Trophoblast cell (in vitro differentiated cells and primary cell): Measurements from ENCODE around the gene SCFD2.

Experiments used
- DNase-seq, 2 donors: peaks; one replicate each; pipeline ENCODE4 v3.0.0-alpha.2; 2016
- H2AFZ ChIP-seq: 2 replicates; pipeline ENCODE4 v1.6.1; 2013; ENCODE audit warnings: low read length, moderate library complexity, mild to moderate bottlenecking; ENCODE audit not compliant: insufficient read depth, poor library complexity
- H2AK5ac ChIP-seq: 2 replicates; pipeline ENCODE4 v1.6.1; 2013; ENCODE audit warnings: mild to moderate bottlenecking, low read length
- H2BK120ac ChIP-seq: 2 replicates; pipeline ENCODE4 v1.6.1; 2013; ENCODE audit warnings: low read length, mild to moderate bottlenecking, moderate library complexity; ENCODE audit not compliant: insufficient read depth, poor library complexity
- H2BK12ac ChIP-seq: 2 replicates; pipeline ENCODE4 v1.6.1; 2013; ENCODE audit warnings: mild to moderate bottlenecking, low read length, moderate library complexity
- H2BK5ac ChIP-seq: 2 replicates; pipeline ENCODE4 v1.6.1; 2013; ENCODE audit warnings: low read length, low read depth, moderate library complexity, mild to moderate bottlenecking; ENCODE audit not compliant: poor library complexity
- H3K14ac ChIP-seq: 2 replicates; pipeline ENCODE4 v1.6.1; 2013; ENCODE audit warnings: mild to moderate bottlenecking, low read length
- H3K18ac ChIP-seq: 2 replicates; pipeline ENCODE4 v1.6.1; 2013; ENCODE audit warnings: mild to moderate bottlenecking, low read length
- H3K23ac ChIP-seq: 2 replicates; pipeline ENCODE4 v1.6.1; 2013; ENCODE audit warnings: low read length
- H3K27ac ChIP-seq: 2 replicates; pipeline ENCODE4 v1.5.1; 2013; ENCODE audit warnings: low read depth, mild to moderate bottlenecking, inconsistent platforms, low read length, moderate library complexity
- H3K27me3 ChIP-seq: 2 replicates; pipeline ENCODE4 v1.6.1; 2013; ENCODE audit warnings: inconsistent platforms, mild to moderate bottlenecking, low read length, moderate library complexity; ENCODE audit not compliant: insufficient read depth
- H3K36me3 ChIP-seq, 2 experiments: 1 replicate in 1 of 2; 2 replicates in 1 of 2; pipeline ENCODE4 v1.6.1; 2013; ENCODE audit warnings: low read length in 2 of 2, mild to moderate bottlenecking in 2 of 2, moderate library complexity in 1 of 2; ENCODE audit not compliant: insufficient read depth in 2 of 2, control insufficient read depth in 1 of 2
- H3K4ac ChIP-seq: 2 replicates; pipeline ENCODE4 v1.6.1; 2013; ENCODE audit warnings: low read depth, mild to moderate bottlenecking, low read length, moderate library complexity
- H3K4me1 ChIP-seq, 2 experiments: 1 replicate in 1 of 2; 2 replicates in 1 of 2; pipeline ENCODE4 v1.6.1; 2013; ENCODE audit warnings: low read length in 2 of 2, mild to moderate bottlenecking in 2 of 2, moderate library complexity in 1 of 2; ENCODE audit not compliant: insufficient read depth in 2 of 2, control insufficient read depth in 1 of 2
- H3K4me2 ChIP-seq: 2 replicates; pipeline ENCODE4 v1.6.1; 2013; ENCODE audit warnings: inconsistent platforms, mild to moderate bottlenecking, low read length, moderate library complexity
- H3K4me3 ChIP-seq: 2 replicates; pipeline ENCODE4 v1.5.1; 2013; ENCODE audit warnings: mild to moderate bottlenecking, low read depth, low read length, inconsistent platforms
- H3K79me1 ChIP-seq: one replicate; pipeline ENCODE4 v1.6.1; 2013; ENCODE audit warnings: low read length
- H3K79me2 ChIP-seq: 2 replicates; pipeline ENCODE4 v1.6.1; 2013; ENCODE audit warnings: low read length, mild to moderate bottlenecking; ENCODE audit not compliant: control insufficient read depth, insufficient read depth, poor library complexity
- H3K9ac ChIP-seq: 2 replicates; pipeline ENCODE4 v1.6.1; 2013; ENCODE audit warnings: mild to moderate bottlenecking, low read length
- H3K9me3 ChIP-seq: 2 replicates; pipeline ENCODE4 v1.6.1; 2013; ENCODE audit warnings: low read depth, mild to moderate bottlenecking, control low read depth, inconsistent platforms, low read length; ENCODE audit not compliant: insufficient read depth
- H4K12ac ChIP-seq: 2 replicates; pipeline ENCODE4 v1.6.1; 2013; ENCODE audit warnings: low read depth, mild to moderate bottlenecking, low read length, moderate library complexity
- H4K8ac ChIP-seq: 2 replicates; pipeline ENCODE4 v1.6.1; 2013; ENCODE audit warnings: low read depth, mild to moderate bottlenecking, low read length, moderate library complexity
- H4K91ac ChIP-seq: one replicate; pipeline ENCODE4 v1.6.1; 2013; ENCODE audit warnings: low read depth, mild to moderate bottlenecking, low read length, moderate library complexity
- WGBS: extraction: QIAGEN DNeasy Blood & Tissue Kit; methylation state at CpG from one replicate; pipeline ENCODE4 v1.1.7; 2013; ENCODE audit warnings: missing lambda C conversion rate; ENCODE audit not compliant: insufficient read length, insufficient coverage; ENCODE audit errors: extremely low coverage; 5-methylcytosine and 5-hydroxymethylcytosine counted together

The SCFD2 gene

DNA sequence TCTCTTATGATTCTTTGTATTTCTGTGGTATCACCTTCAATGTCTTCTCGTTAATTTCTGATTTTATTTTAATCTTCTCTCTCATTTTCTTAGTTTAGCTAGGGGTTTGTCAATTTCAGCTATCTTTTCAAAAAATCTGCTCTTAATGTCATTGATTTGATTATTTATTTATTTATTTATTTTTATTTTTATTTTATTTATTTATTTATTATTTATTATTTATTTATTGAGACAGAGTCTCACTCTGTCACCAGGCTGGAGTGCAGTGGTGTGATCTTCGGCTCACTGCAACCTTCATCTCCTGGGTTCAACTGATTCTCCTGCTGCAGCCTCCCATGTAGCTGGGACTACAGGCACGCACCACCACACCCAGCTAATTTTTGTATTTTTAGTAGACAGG lies 194.1 kb downstream of the SCFD2 start:
- Histone ChIP-seq H2BK12ac (no peak overlapping the region), H3K9me3 (no peaks in the 10 kb centered on the region), H2AFZ (no peak overlapping the region), H2BK5ac (no peak overlapping the region), H2BK120ac (no peak overlapping the region), H3K27me3 (no peaks in the 10 kb centered on the region), H3K4ac (no peak overlapping the region), H3K18ac (no peak overlapping the region), H2AK5ac (no peak overlapping the region), H3K79me2 (no peaks in the 10 kb centered on the region), H3K4me2 (no peak overlapping the region), H3K23ac (no peak overlapping the region), H3K4me1 (no peaks in the 10 kb centered on the region), H4K8ac (no peak overlapping the region), H4K12ac (no peak overlapping the region), H4K91ac (no peak overlapping the region), H3K9ac (no peak overlapping the region), H3K14ac (no peak overlapping the region), H3K36me3 (no peaks in the 10 kb centered on the region), H3K27ac (no peak overlapping the region), H3K79me1 (no peaks in the 10 kb centered on the region), H3K4me3 (no peak overlapping the region)
- DNase-seq, result no peak
- WGBS, result no CpG with 5 or more reads among the region's 3 CpGs

DNA sequence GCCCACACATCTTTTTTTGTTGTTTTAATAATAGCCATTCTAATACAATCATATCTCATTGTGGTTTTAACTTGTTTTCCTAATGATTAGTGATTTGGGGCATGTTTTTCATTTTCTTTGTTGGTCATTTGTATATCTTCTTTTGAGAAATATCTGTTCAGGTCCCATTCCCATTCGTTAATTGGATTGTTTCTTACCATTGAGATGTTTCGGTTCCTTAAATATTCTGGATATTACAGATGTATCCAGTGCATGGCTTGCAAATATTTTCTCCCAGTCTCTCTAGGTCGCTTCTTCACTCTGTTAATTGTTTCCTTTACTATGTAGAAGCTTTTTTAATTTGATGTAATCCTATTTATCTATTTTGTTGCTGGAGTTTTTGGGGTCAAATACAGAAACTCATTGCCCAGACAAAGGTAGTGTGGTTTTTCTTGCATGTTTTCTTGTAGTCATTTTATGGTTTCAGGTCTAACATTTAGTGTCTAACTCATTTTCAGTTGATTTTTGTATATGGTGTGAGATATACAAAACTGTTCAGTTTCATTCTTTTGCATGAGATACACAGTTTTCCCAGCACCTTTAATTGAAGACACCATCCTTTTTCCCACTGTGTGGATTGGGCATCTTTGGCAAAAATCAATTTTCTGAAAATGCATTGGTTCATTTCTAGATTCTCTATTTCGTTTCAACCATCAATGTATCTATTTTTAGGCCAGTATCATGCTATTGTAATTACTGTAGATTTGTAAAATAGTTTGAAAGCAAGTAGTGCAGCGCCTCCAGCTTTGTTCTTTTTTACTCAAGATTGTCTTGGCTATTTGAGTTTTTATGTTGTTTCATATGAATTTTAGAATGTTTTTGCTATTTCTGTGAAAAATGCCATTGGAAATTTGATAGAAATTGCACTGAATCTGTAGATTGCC lies 195.9 kb downstream of the SCFD2 start:
- H3K27me3 ChIP-seq, result no peaks in the 10 kb centered on the region
- H2BK5ac ChIP-seq, result no peak overlapping the region
- DNase-seq, result no peak
- no peak overlapping the region for H2BK120ac ChIP-seq
- H4K12ac ChIP-seq, result no peak overlapping the region
- no peak overlapping the region for H4K91ac ChIP-seq
- H2BK12ac ChIP-seq, result no peak overlapping the region
- H3K79me1 ChIP-seq, result no peaks in the 10 kb centered on the region
- no peaks in the 10 kb centered on the region for H3K79me2 ChIP-seq
- no peak overlapping the region for H3K23ac ChIP-seq
- no peak overlapping the region for H2AK5ac ChIP-seq
- no peak overlapping the region for H4K8ac ChIP-seq
- no peak overlapping the region for H3K27ac ChIP-seq
- no peaks in the 10 kb centered on the region for H3K9me3 ChIP-seq
- H3K36me3 ChIP-seq, result no peaks in the 10 kb centered on the region
- no peaks in the 10 kb centered on the region for H3K4me1 ChIP-seq
- H2AFZ ChIP-seq, result no peak overlapping the region
- no peak overlapping the region for H3K4me3 ChIP-seq
- no peak overlapping the region for H3K14ac ChIP-seq
- H3K18ac ChIP-seq, result no peak overlapping the region
- H3K4me2 ChIP-seq, result no peak overlapping the region
- H3K9ac ChIP-seq, result no peak overlapping the region
- no peak overlapping the region for H3K4ac ChIP-seq
- no CpG with 5 or more reads among the region's 5 CpGs for WGBS

DNA sequence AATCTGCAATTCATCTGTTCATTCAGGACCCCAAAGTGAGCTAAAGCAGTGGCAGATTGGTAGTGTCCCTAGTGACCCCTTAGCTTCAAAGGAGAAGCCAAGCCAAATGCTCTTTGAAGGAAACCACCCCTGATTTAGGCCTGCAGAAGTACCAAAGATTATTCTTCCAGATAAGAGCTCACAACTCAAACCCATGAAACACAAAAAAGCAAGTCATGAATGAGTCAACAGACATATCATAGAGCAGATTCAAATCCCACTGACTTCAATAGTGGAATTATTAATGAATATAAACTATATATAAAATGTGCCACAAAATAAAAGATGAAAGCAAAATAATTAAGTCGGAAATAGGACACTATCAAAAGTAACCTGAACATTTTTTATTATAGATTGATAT lies 197.6 kb downstream of the SCFD2 start:
- Histone ChIP-seq H3K18ac (no peak overlapping the region), H2AK5ac (no peak overlapping the region), H3K14ac (no peak overlapping the region), H4K91ac (no peak overlapping the region), H3K4me1 (peaks cover 0 to 4% of the 10 kb centered on the region in 2 experiments), H2BK120ac (no peak overlapping the region), H2AFZ (no peak overlapping the region), H2BK5ac (no peak overlapping the region), H3K79me1 (no peaks in the 10 kb centered on the region), H4K12ac (no peak overlapping the region), H3K23ac (no peak overlapping the region), H3K9me3 (no peaks in the 10 kb centered on the region), H3K36me3 (no peaks in the 10 kb centered on the region), H4K8ac (no peak overlapping the region), H3K27me3 (no peaks in the 10 kb centered on the region), H3K4me2 (no peak overlapping the region), H3K27ac (no peak overlapping the region), H2BK12ac (no peak overlapping the region), H3K4ac (no peak overlapping the region), H3K4me3 (no peak overlapping the region), H3K79me2 (no peaks in the 10 kb centered on the region), H3K9ac (no peak overlapping the region)
- DNase-seq, result no peak
- WGBS, result no CpG with 5 or more reads among the region's 1 CpG

DNA sequence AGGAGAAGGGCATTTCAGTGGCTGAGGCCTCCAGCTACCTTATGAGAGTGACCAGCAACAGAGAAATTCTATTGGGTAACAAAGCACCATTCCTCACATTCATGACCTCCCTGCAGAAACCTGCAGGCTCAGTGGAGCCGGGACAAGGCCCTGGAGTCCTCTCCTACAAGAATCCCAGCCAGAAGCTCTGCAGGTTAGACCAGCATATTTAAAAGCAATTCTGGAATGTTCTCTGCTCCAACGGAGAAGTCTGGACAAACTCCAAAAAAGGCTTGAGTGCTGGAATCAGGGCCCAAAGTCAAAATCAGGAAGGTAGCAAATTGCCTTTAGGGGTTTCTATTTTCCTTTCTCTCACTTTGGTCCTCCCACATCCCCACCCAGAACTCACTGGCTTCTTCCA lies 202.9 kb downstream of the SCFD2 start:
- Histone ChIP-seq H3K79me2 (no peaks in the 10 kb centered on the region), H3K36me3 (no peaks in the 10 kb centered on the region), H3K9me3 (no peaks in the 10 kb centered on the region), H2BK120ac (no peak overlapping the region), H3K14ac (no peak overlapping the region), H3K27ac (no peak overlapping the region), H3K23ac (no peak overlapping the region), H3K9ac (no peak overlapping the region), H3K27me3 (no peaks in the 10 kb centered on the region), H4K8ac (no peak overlapping the region), H2BK5ac (no peak overlapping the region), H3K18ac (peak overlapping the region; percentile 25), H3K4me1 (peaks cover 0 to 8% of the 10 kb centered on the region in 2 experiments), H3K4me2 (no peak overlapping the region), H3K4ac (no peak overlapping the region), H4K91ac (no peak overlapping the region), H4K12ac (no peak overlapping the region), H2AK5ac (no peak overlapping the region), H3K79me1 (no peaks in the 10 kb centered on the region), H2AFZ (no peak overlapping the region), H2BK12ac (no peak overlapping the region), H3K4me3 (no peak overlapping the region)
- DNase-seq, result peak; percentile 84 to 91
- WGBS, result no CpG with 5 or more reads among the region's 2 CpGs
